ENCODE measurements around the gene CCDC177.
A peak's percentile ranks its signal among the peaks of the same experiment; 100 is the strongest.

The CCDC177 gene

DNA sequence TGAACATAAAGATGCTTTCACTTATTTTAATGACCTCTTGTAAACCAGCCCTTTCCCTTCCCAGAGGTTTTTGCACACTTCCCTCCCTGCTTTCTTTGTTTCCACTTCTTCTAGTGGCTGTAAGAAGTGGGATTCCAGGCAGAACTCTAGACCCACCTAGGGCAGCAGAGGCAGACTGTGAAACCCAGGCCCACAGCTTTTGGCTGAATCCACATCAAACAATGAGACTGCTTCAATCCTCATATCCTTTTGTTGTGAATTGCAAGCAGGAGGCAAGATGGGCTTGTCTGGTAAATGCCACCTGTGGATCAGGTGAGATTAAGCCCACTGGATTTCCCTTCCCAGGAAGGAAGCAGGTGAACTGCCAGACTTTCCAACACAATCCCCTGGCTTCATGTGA, 12.8 kb downstream of the CCDC177 start:
- DNase-seq (ENCODE audit: low read depth): no peak

DNA sequence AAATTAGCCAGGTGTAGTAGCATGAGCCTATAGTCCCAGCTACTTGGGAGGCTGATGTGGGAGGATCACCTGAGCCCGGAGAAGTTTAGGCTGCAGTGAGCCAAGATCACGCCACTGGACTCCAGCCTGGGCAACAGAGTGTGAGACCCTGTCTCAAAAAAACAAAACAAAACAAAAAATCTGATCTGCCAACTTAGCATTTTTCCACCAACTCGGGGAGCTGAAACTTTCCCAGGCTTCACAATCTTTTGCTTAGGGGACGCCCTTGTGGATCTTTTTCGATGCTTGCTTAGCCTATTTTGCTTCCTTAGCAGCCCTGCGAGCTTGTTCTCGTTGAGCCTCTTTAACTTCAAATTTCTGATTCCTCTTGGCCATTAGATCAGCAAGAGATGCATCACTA, 13.8 kb downstream of the CCDC177 start:
- DNase-seq (ENCODE audit: low read depth): no peak

DNA sequence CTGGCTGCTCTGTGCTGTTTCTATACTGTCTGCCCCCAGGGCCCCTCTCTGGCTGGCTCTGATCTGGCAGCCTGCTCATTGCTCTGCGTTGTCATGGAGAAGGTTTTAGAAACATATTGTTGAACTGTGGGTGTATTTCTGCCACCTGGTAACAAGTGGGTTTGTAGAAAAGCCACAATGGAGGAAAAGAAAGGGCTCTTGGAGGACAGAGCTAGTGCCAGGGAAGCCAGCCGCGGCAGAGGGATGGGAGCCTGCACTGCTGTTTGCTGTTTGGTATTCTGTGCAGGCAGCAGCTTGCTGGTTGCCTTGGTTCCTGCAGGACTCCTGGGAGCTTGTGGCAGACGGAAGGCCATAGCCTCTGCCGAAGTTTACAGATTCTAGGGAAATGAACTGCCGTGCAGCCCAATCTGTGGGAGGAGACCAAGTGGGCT, 15.1 kb downstream of the CCDC177 start:
- no peak for DNase-seq (ENCODE audit: low read depth)

DNA sequence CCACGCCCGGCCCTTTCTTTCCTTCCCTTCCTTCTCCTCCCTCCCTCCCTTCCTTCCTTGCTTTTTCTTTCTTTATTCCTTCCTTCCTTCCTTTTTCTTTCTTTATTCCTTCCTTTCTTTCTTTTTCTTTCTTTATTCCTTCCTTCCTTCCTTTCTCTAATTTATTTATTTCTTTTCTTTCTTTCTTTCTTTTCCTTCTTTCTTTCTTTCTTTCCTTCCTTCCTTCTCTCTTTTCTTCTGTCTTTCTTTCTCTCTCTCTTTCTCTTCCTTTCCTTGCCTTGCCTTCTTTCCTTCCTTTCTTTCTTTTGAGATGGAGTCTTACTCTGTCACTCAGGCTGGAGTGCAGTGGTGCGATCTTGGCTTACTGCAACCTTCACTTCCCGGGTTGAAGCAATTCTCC, 15.9 kb downstream of the CCDC177 start:
- no peak for DNase-seq (ENCODE audit: low read depth)

DNA sequence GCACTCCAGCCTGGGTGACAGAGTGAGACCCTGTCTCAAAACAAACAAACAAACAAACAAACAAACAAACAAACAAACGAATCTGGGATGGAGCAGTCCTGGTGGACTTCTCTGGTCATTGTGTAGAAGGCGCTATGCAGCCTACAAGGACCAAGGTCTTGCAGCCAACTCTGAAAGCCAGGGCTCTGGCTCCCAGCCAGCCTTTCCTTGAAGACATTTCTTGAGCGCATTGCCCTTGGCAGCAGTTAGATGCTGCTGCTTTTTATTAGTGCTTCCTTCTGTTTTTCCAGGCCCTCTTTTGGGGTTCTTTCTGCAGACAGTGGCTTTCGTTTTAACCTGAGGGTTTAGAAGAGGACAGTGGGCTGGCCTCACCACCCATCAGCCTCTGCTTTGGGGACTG, 20.2 kb downstream of the CCDC177 start:
- DNase-seq (ENCODE audit: low read depth): no peak

DNA sequence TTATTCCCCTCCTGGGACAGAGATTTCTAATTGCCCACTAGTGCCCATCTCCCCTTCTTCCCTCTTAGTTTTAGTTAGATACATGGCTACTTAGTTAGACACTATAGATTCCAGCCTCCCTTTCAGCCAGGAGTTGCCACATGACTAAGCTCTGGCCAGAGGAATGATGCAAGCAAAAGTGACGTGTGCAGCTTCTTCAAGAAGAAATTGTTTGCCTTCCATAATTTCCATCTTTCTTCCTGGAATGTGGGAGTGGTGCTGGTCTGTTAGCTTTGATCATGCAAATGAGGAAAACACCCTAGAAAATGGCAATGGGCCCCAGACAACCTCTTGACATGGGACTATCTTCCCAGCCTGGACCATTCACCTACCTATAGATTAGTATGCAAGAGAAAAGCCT, 21.4 kb downstream of the CCDC177 start:
- DNase-seq (ENCODE audit: low read depth): peak; percentile 57

DNA sequence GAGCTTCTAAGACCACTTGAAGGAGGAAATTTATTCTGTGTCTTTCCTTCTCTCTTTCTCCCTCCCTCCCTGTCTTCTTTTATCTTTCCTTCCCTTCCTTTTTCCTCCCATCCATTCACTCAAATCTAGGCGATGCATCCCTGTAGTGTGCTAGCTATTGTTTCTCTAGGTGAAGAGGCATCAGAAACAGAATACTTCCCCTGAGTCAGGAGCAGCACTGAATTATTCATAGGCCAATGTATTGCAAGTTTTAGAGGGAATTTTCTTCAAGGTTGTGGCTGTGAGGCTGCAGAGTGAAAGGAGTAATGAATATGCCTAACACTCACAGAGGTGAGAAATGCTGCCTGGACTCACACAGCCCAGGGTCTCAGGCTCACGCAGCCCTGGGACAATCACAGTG, 23.2 kb downstream of the CCDC177 start:
- DNase-seq (ENCODE audit: low read depth): no peak

DNA sequence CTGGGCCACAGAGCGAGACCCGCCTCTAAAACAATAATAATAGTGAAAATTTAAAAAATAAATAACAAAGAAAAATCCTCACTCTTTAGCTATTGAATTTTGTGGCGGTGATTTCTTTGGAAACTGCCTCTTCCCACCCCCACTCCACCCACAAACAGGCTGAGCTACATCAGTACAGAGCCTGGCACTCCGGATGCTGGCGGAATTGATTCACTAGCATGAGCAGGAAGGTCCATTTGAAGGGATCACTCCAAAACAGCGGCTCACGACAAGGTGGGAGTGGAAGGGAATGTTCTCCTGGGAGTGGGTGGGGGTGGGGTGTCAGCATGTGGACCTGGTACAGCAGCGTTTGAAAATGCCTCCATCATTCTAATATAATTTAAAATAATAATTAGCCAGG, 26.1 kb downstream of the CCDC177 start:
- no peak for DNase-seq (ENCODE audit: low read depth)

DNA sequence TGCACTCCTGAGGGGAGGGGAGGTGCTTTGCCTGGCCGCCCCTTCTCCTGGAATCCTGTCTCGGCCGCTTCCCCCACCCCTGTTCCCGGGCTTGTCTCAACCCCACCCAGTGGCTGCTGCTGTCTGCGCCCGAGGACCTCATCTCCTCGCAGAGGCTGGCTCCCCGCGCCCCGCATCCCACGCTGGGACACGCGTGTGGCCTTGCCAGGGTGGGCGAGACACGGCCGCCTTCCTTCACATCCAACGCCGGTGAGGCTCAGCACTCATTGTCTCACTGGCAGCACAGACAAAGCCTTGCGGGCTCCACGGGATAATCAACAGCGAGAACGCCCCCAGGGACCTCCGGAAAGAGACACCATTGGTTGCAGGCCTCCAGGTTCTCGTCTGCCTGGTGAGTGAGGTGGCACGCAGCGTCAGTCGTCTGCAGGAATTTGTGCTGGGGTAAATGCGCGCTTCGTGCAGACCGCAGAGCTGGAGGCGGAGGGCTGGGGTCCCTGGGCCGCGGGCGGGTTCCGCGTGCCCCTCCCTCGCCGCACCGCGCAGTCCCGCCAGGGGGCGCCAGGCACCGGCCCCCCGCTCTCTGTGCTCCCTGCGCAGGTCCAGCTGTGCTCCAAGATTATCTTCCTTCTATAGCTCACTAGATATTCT, 26.8 kb downstream of the CCDC177 start:
- no peak for DNase-seq (ENCODE audit: low read depth)

DNA sequence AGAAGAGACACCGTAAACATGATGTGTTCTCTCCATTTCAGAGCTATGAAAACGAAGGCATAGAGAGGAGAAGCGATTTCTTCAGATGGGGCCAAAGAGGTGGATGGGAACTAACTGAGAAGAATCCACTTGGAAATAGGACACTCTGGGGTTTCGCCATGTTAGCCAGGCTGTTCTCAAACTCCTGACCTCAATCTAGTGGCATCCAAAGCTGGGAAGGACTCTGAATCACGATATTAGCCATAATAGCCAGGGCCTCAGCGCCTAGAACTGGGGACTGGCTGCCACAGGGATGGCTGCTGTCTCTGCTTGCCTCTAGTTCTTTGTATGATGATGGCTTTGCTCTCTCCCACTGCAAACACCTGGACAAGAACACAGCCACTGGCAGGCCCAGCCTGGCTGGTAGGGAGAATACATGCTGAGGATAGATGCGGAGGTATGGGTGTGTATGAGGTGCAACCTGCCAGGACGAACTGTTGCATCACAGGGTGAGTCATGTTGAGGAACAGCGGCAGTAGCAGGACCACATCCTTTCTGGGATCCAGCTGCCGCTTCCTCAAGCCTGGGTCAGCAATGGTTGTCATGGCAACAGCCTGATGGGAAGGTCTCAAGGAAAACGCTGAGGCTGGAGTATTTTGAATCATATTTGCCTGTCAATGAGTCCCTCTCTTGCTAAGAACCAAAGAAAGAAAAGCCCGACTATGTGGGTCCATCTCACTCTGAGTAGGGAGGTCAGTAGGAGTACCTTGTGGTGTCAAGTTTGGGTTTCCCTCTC, 31.1 kb downstream of the CCDC177 start:
- DNase-seq (ENCODE audit: low read depth): peak; percentile 81

DNA sequence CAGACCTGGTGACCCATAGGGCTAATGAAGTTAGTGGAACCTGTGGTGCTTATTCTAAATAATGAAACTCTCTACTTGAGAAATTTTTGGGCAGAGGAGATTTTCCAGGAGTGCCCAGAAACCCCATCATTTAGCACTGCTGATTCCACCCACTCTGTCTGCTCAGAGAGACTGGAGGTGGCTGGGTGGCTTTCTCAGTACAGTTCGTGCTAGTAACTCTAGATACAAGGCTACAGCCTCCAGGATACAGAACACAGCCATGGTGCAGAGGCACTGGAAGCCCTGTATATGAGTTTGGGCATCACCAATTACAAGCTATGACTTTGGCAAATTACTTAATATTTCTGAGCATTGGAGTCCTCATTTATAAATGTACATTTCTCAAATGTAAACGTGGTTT, 32.4 kb downstream of the CCDC177 start:
- DNase-seq (ENCODE audit: low read depth): no peak

DNA sequence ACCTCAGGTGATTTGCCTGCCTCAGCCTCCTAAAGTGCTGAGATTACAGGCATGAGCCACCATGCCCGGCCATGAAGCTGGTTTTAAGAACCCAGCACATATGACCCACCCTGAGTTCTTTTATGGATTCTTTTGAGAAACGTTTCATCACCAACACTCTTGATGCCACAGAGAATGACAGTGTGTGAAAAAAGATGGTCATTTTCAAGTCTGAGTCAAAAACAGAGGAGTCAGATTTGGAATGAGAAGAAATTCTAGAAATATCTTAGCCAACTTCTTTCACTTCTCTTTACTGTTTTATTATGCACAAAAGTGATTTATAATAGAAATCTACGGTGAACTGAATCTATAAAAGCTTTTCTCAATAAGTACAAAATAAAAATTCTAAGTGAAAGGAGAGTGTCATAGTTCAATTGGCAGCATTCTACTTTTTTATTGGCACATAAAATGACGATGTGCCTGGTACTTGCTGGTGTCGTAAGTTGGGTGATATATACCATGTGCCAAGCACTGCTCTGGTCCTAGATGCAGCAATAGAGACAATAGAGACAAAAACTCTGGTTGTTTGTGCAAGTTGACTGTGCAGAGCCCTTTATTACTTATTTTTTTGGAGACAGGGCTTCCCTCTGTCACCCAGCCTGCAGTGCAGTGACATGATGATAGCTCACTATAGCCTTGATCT, 33.9 kb downstream of the CCDC177 start:
- no peak for DNase-seq (ENCODE audit: low read depth)

DNA sequence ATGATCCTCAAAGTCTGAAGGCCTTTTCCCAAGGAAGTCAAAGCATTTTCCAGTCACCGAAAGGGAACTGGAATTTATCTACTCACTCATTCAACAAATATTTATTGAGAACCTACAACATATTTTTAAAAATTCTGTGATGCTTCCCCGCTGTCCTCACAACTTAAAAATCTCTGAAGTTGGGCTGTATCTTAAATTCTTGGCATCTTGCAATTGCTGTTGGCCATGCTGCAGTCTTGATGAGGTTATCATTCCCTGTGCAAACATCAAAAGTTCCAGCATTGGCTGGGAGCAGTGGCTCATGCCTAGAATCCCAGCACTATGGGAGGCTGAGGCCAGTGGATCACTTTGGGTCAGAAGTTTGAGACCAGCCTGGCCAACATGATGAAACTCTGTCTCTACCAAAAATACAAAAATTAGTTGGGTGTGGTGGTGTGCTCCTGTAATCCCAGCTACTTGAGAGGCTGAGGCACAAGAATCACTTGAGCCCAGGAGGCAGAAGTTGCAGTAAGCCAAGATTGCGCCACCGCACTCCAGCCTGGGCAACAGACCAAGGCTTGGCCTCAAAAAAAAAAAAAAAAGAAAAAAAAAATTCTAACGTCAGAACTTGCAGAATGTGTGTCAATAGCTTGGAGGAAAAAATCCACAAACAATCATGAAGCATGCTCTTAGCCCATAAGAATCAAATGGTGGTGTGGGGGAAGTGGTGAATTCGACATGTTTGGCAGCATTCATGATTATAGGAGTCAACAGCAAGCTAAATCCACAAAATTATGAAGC, 34.9 kb downstream of the CCDC177 start:
- DNase-seq (ENCODE audit: low read depth): no peak

DNA sequence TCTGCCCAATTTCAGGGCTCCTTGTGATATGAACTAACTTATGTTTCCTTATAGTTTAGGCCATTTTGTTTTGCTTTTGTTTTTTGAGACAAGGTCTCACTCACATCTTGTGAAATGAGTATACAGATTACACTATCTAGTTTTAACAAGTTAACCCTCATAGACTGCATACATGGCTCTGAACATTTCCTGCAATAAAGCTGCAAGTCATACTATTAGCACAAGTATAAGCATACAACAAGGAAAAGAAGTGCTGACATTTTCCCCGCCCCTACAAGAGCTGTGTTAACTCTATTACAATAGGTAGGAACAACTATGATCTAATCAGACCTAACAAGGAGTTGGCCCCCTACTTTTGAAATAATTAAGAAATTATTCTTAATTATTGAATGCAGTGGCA, 35.9 kb downstream of the CCDC177 start:
- no peak for DNase-seq (ENCODE audit: low read depth)

DNA sequence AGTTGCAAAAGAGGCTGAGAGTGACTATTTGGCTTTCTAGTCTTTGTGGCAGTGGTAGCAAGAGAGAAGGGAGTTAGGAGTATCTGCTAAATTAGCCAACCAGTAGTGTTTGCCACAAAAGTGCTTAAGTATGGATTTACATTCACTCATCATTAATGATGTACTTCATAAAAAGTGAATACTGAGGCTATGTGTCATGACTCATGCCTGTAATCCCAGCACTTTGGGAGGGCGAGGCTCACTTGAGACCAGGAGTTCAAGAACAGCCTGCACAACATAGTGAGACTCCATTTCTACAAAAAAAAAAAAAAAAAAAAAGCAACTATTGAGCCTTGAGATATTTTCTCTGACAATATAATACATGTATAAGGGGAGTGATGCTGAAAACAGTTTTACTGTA, 36.8 kb downstream of the CCDC177 start:
- DNase-seq (ENCODE audit: low read depth): no peak

DNA sequence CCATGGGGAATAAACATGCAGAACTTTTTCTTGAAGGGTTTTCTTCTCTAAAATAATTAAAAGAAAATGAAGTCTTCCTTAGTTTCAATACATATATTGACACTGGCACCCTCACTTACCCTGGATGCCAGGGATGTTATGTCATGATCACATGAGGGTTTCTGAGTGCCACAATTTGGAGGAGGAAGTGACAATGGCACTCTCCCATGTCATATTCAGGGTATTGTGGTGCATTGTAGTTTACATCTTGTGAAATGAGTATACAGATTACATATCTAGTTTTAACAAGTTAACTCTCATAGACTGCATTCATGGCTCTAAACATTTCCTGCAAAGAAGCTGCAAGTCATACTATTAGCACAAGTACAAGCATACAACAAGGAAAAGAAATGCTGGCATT, 37.7 kb downstream of the CCDC177 start:
- DNase-seq (ENCODE audit: low read depth): no peak

DNA sequence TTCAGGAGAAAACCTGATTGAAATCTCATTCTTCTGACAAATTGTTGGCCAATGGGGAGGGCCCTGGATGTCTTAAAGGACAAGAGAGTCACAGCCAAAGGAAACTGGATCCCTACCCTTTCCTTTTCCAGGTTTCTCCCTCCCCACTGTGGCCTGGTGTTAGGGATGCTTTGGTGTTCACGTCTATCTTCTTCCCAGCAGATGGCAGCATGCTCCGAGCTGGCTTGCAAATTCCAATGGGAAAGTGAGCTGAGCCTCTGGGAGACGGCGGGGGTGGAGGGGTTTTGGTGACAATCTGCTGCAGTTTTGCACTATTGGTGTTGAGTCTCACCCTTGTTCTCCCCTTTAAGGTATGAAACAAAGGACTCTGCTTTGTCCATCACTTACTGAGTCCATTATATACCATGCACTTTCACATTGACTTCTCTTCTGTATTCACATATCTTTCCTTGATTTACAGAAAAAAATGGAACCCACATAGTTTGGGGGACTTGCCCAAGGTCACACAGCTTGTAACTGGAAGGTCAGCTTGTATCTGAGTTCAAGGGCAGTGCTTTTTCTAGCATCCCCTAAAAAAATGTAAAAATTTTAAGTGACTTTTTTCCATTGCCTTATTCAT, 39.3 kb downstream of the CCDC177 start:
- no peak for DNase-seq (ENCODE audit: low read depth)

DNA sequence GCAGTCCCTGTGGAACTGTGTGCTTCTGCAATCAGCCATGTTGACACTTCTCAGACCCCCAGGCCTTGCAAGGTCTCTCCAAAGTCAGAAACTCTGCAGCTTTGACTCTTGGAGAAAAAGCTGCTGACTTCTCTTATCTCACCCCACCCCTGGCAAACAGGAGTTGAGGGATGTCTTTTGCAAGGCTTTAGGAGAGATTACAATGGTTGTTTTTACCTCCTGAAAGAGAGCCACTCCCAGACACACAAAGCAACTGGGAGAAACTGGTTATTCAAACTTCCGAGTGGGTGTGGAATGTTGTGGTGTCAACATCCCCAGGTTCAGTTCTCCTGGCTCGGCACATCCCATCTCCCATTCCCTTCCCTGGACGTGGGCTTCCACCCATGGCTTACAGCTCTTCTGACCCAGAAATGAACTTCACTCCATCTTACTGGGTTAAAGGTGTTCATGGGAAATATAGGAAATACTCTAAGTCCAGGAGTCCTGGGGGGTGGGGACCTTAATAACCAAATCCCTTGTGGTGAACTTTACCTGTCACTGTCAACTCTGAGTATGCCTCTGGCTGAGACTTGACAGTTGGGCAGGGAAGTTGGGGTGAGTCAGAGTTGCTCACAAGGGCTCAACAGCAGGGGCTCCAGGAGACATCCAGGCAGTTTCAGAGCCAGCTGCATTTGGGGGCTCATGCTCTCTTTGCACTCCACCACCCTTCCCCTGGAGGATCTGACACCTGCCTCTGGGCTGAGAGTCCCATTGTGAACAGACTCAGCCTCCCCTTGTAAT, 41.9 kb downstream of the CCDC177 start:
- no peak for DNase-seq (ENCODE audit: low read depth)

DNA sequence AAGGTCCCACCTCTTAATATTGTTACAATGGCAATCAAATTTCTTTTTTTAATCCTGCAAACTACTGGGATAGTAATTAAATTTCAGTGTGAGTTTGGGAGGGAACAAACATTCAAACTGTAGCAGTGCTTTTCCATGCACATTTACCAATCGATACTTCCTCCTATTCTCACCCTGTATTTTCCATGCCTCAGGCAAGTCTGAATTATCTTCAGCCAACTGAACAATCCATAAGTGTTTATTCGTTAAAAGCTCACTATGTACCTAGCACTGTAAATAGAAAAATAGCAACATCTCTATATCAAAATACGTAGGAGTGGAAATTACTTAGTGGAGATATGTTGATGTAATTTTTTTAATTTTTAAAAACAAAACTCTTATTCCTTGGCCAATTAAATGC, 43.5 kb downstream of the CCDC177 start:
- DNase-seq (ENCODE audit: low read depth): no peak

DNA sequence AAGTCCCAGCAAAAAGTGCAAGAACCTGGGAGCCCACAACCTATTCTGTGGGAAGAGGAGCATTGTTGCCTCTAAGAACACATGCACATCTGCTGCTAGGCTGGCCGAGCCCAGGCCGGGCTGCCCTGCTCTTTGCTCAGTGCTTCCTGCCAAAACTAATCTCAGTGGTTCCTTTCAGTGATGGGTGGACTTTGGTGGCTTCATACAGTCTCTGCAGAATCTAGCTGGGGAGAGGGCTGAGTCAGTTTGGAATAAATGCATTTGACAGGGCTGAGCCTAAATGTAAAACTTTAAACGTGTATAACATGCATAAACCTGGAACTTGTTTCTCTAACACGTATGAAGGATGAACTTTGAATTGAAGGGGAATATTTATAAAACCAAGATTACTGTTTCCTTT, 44.6 kb downstream of the CCDC177 start:
- no peak for DNase-seq (ENCODE audit: low read depth)

DNA sequence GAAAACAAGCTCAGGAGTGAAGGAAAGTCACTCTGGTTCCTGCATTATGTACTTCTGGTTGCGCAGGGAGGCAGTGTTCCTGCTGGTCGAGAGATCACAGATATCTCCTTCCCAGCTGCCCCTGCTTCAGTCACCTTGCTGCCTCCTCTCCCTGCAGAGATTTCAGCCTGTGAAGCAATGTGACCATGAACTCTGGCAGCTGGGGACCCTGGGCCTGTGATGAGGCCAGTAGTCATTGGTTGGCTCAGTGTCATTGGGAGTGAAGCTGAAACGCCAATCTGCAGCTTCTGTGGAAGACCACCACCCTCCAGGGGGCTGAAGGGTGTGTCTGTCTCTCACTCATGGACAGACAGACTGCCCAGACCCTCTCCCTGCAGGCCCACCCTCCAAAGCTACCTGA, 45.1 kb downstream of the CCDC177 start:
- no peak for DNase-seq (ENCODE audit: low read depth)

Measured in non-pigmented ciliary epithelial cell (primary cell).